Body of pancreas (tissue), 4 donors: ENCODE data around the gene PGPEP1. TPM values are rescaled to one million over a fixed set of nuclear protein-coding genes. Genes with fewer than 3 reads are reported as not detected.
"Not testable (repeated sequence)": the region's sequence is repeated elsewhere in the genome, so short reads cannot be mapped to it uniquely, and the experiment has no call there.

ENCODE experiments used
- ATAC-seq: fragments of 150-250 bp; one replicate; pipeline ENCODE4 v1.9.1; 2016
- DNase-seq, 4 donors: peaks; one replicate each; pipeline ENCODE4 v3.0.0-alpha.2; 2019
- H3K27ac ChIP-seq, 4 donors: fragments of 200-600 bp; sonication (generic); 1 replicate in 3 of 4; 2 replicates in 1 of 4; pipeline versions ENCODE4 v1.5.1 to v1.6.1; 2016 to 2019; ENCODE audit warnings: mild to moderate bottlenecking in 1 of 4, mixed read lengths in 1 of 4, moderate library complexity in 1 of 4
- H3K27me3 ChIP-seq, 2 donors: fragments of 200-600 bp; sonication (generic); one replicate each; pipeline ENCODE4 v1.6.0; 2016; ENCODE audit warnings: mild to moderate bottlenecking in 1 of 2
- H3K36me3 ChIP-seq, 2 donors: fragments of 200-600 bp; sonication (generic); replicated peaks in 1 of 2; 2 replicates each; pipeline ENCODE4 v1.5.1; 2016; ENCODE audit warnings: low read depth in 2 of 2; ENCODE audit not compliant: insufficient read depth in 1 of 2
- H3K4me1 ChIP-seq: fragments of 200-600 bp; sonication (generic); one replicate; pipeline ENCODE4 v1.6.0; 2016
- H3K4me3 ChIP-seq, 2 donors: fragments of 200-600 bp; sonication (generic); 1 replicate in 1 of 2; 2 replicates in 1 of 2; pipeline ENCODE4 v1.5.1; 2016 to 2019
- H3K9me3 ChIP-seq, 3 donors: fragments of 200-600 bp; sonication (generic); 1 replicate in 2 of 3; 2 replicates in 1 of 3; pipeline ENCODE4 v1.5.1; 2016
- POLR2A ChIP-seq, 3 donors: fragments of 450-650 bp; IDR thresholded peaks; one replicate each; pipeline ENCODE4 v1.6.1; 2016; ENCODE audit warnings: antibody characterized with exemption in 3 of 3, mild to moderate bottlenecking in 2 of 3
- WGBS, 2 donors: methylation state at CpG; one replicate each; pipeline ENCODE4 v1.1.5; 2017; 5-methylcytosine and 5-hydroxymethylcytosine counted together
- intact Hi-C: fragments of 100-400 bp; cut with DNase I; formaldehyde crosslinking; loops from one replicate; pipeline ENCODE4 v1.15.1; 2023
- total RNA-seq, 2 donors: library from RNA; depleted of rRNA; stranded (reverse); fragments of >200 nt; gene quantifications; one replicate each; pipeline ENCODE4 v1.1.0, GENCODE V29; 2016
- TF ChIP-seq, protein P1 (sequence below), 7 experiments: fragments of 450-650 bp in 4 of 7; fragments of 200-600 bp in 3 of 7; sonication (generic) in 3 of 7; IDR thresholded peaks; one replicate each; pipeline ENCODE4 v1.5.1; 2016 to 2019; ENCODE audit warnings: antibody characterized with exemption in 7 of 7

PGPEP1 gene
- total RNA-seq, 2 donors from 2014 or later = 22.1 to 37.6 TPM

DNA sequence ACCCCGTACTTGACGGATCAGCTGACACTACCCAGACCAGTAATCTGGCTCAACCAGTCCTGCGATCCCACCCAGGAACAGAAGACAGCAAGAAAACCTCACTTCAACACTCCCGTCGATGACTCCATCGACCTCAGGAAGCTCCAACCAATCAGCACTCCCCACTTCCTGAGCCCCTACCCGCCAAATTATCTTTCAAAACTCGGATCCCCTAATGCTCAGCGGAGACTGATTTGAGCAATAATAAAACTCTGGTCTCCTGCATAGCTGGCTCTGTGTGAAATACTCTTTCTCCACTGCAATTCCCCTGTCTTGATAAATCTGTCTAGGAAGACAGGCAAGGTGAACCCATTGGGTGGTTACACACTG, 18.7 kb upstream of the PGPEP1 start:
- TF ChIP-seq, protein P1, sequence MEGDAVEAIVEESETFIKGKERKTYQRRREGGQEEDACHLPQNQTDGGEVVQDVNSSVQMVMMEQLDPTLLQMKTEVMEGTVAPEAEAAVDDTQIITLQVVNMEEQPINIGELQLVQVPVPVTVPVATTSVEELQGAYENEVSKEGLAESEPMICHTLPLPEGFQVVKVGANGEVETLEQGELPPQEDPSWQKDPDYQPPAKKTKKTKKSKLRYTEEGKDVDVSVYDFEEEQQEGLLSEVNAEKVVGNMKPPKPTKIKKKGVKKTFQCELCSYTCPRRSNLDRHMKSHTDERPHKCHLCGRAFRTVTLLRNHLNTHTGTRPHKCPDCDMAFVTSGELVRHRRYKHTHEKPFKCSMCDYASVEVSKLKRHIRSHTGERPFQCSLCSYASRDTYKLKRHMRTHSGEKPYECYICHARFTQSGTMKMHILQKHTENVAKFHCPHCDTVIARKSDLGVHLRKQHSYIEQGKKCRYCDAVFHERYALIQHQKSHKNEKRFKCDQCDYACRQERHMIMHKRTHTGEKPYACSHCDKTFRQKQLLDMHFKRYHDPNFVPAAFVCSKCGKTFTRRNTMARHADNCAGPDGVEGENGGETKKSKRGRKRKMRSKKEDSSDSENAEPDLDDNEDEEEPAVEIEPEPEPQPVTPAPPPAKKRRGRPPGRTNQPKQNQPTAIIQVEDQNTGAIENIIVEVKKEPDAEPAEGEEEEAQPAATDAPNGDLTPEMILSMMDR (IDR thresholded peaks at IDR 0.05) = no peak
- TF ChIP-seq POLR2A (IDR thresholded peaks at IDR 0.05) = no peak
- Histone ChIP-seq H3K36me3 (no peaks in the 10 kb centered on the region), H3K27me3 (no peaks in the 10 kb centered on the region), H3K27ac (peak overlapping the region in 3 of 4 donors; percentile 76 to 92 (median 88)), H3K4me1 (peaks cover 57% of the 10 kb centered on the region), H3K9me3 (no peaks in the 10 kb centered on the region), H3K4me3 (no peak overlapping the region)
- intact Hi-C loops = no loop called here
- no peak for ATAC-seq
- WGBS, 2 donors = 15 to 23% methylated on average over 9 of the region's 9 CpGs
- DNase-seq = no peak

- peak in 1 of 4 donors; percentile 47 for DNase-seq
- peak overlapping the region; percentile 76 to 92 (median 86) for H3K27ac ChIP-seq
- no peak for ATAC-seq
- peak overlapping the region; percentile 50 to 66 for H3K4me3 ChIP-seq
- TF ChIP-seq, protein P1 (IDR thresholded peaks at IDR 0.05) = no peak
- TF ChIP-seq POLR2A (IDR thresholded peaks at IDR 0.05) = no peak
- WGBS, 2 donors = 1 to 3% methylated on average over 3 to 7 of the region's 7 CpGs
- intact Hi-C loops = no loop called here
- H3K9me3 ChIP-seq = no peaks in the 10 kb centered on the region
- H3K36me3 ChIP-seq = no peaks in the 10 kb centered on the region
- no peaks in the 10 kb centered on the region for H3K27me3 ChIP-seq
- H3K4me1 ChIP-seq = peaks cover 57% of the 10 kb centered on the region
Observed at GRCh38 chr19:18322318-18322758, 18.1 kb upstream of the PGPEP1 start.

- ATAC-seq (peak; percentile 98), DNase-seq (peak; percentile 99)
- TF ChIP-seq, protein P1 (IDR thresholded peaks at IDR 0.05) = peak in 6 of 7 experiments; percentile 5 to 70 (median 58)
- TF ChIP-seq POLR2A (IDR thresholded peaks at IDR 0.05) = peak; percentile 66 to 78 (median 74)
- WGBS, 2 donors = 0% methylated on average over 23 to 72 of the region's 75 CpGs
- Histone ChIP-seq H3K4me3 (peak within 1 kb of the TSS; percentile 50 to 66), H3K27ac (peak within 1 kb of the TSS; percentile 85 to 92 (median 88)), H3K9me3 (no peaks in the 10 kb centered on the region), H3K36me3 (no peaks in the 10 kb centered on the region), H3K27me3 (no peaks in the 10 kb centered on the region), H3K4me1 (peaks cover 55% of the 10 kb centered on the region)
- intact Hi-C loops = no loop called here
Observed at GRCh38 chr19:18322759-18323460, 17.5 kb upstream of the PGPEP1 start, which contains the start of gene LSM4. LSM4 (minus strand) TSS chr19:18323076; CDS start chr19:18323020, 56 bp downstream.

GRCh38 chr19:18324373-18324731, 16.0 kb upstream of the PGPEP1 start:
- H3K27ac ChIP-seq = peak overlapping the region in 3 of 4 donors; percentile 88 to 92 (median 88)
- DNase-seq, H3K4me3 ChIP-seq, H3K36me3 ChIP-seq, intact Hi-C loops, ATAC-seq, H3K27me3 ChIP-seq, H3K9me3 ChIP-seq: not testable (repeated sequence)
- WGBS, 2 donors = 43 to 48% methylated on average over 6 of the region's 6 CpGs
- peaks cover 50% of the 10 kb centered on the region for H3K4me1 ChIP-seq

DNA sequence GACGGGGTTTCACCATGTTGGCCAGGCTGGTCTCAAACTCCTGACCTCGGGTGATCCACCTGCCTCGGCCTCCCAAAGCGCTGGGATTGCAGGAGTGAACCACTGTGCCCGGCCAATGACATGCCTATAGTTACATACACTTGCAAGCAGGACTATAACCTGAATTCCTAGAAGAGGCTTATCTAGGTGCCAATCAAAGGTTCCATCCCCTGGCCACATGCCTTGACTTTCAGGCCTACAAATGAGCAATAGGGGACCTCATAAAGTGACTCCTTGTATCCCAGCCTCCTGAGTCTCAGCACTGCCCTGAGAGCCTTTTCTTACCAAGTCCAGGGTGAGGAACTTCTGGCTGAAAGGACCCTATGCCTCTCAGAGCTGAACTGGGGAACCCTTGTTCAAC, 13.6 kb upstream of the PGPEP1 start:
- intact Hi-C loops = no loop called here
- TF ChIP-seq, protein P1 (IDR thresholded peaks at IDR 0.05) = no peak
- TF ChIP-seq POLR2A (IDR thresholded peaks at IDR 0.05) = no peak
- ATAC-seq (no peak), DNase-seq (no peak)
- H3K27ac ChIP-seq = no peak overlapping the region
- H3K9me3 ChIP-seq = no peaks in the 10 kb centered on the region
- H3K36me3 ChIP-seq = no peaks in the 10 kb centered on the region
- no peak overlapping the region for H3K4me3 ChIP-seq
- WGBS, 2 donors = 67 to 82% methylated on average over 3 to 5 of the region's 5 CpGs
- H3K4me1 ChIP-seq = peaks cover 30% of the 10 kb centered on the region
- H3K27me3 ChIP-seq = no peaks in the 10 kb centered on the region
